H1 (cell line): ENCODE measurements around the gene HS3ST3B1. TPM values are rescaled to one million over a fixed set of nuclear protein-coding genes. Genes with fewer than 3 reads are reported as not detected.
A peak's percentile ranks its signal among the peaks of the same experiment; 100 is the strongest.

Experiments used
- CTCF ChIA-PET: fragments of 300-600 bp; sonication (Branson Sonifier 250); formaldehyde crosslinking; loops from one replicate; lab custom pipeline; 2021; ENCODE audit not compliant: partially characterized antibody; lab: Charles Lee
- POLR2A ChIA-PET: fragments of 300-600 bp; sonication (Branson Sonifier 250); formaldehyde crosslinking; loops from one replicate; lab custom pipeline; 2021; ENCODE audit warnings: inconsistent platforms; ENCODE audit not compliant: partially characterized antibody; lab: Charles Lee
- DNase-seq, 2 experiments: peaks; one replicate each; pipeline versions ENCODE4 v3.0.0 to v3.0.0-alpha.2; 2010 to 2022; ENCODE audit warnings: low spot score in 2 of 2, low read depth in 1 of 2, mixed read lengths in 1 of 2
- FAIRE-seq: peaks from 2 replicates; lab custom pipeline; 2011; peaks lifted over from hg19 to GRCh38; lab: Jason Lieb, UNC
- H2AFZ ChIP-seq: 2 replicates; pipeline ENCODE4 v1.8.1; 2012; ENCODE audit warnings: low read length, inconsistent platforms
- H2AK5ac ChIP-seq: 2 replicates; pipeline ENCODE4 v1.6.1; 2013; ENCODE audit warnings: low read depth, low read length
- H2BK120ac ChIP-seq: replicated peaks from 2 replicates; pipeline ENCODE3; 2013; ENCODE audit warnings: low read depth, low read length, inconsistent platforms
- H2BK12ac ChIP-seq: 2 replicates; pipeline ENCODE4 v1.6.1; 2013; ENCODE audit warnings: low read depth, low read length
- H2BK15ac ChIP-seq: 2 replicates; pipeline ENCODE4 v1.6.1; 2013; ENCODE audit warnings: low read length
- H2BK20ac ChIP-seq: 2 replicates; pipeline ENCODE4 v1.6.1; 2013; ENCODE audit warnings: low read length
- H2BK5ac ChIP-seq: 2 replicates; pipeline ENCODE4 v1.6.1; 2013; ENCODE audit warnings: low read depth, low read length
- H3K14ac ChIP-seq: 2 replicates; pipeline ENCODE4 v1.6.1; 2013; ENCODE audit warnings: inconsistent platforms; ENCODE audit not compliant: insufficient read length
- H3K18ac ChIP-seq: 2 replicates; pipeline ENCODE4 v1.6.1; 2013; ENCODE audit warnings: low read length; ENCODE audit errors: extremely low read depth
- H3K23ac ChIP-seq: 2 replicates; pipeline ENCODE4 v1.6.1; 2013; ENCODE audit warnings: inconsistent platforms; ENCODE audit not compliant: insufficient read length
- H3K23me2 ChIP-seq: 2 replicates; pipeline ENCODE4 v1.6.1; 2013; ENCODE audit warnings: low read depth, low read length
- H3K27ac ChIP-seq: 2 replicates; pipeline ENCODE4 v1.6.1; 2011; ENCODE audit warnings: low read depth, low read length, inconsistent platforms
- H3K27me3 ChIP-seq, 4 experiments: replicated peaks in 1 of 4; 1 replicate in 1 of 4; 2 replicates in 3 of 4; pipeline versions ENCODE4 v1.6.1 to v1.8.1; 2011 to 2013; ENCODE audit warnings: low read length in 3 of 4, mild to moderate bottlenecking in 3 of 4, inconsistent platforms in 2 of 4, mixed read lengths in 2 of 4, moderate library complexity in 1 of 4; ENCODE audit not compliant: control insufficient read depth in 3 of 4, insufficient read depth in 3 of 4; ENCODE audit errors: extremely low read depth in 1 of 4
- H3K36me3 ChIP-seq, 4 experiments: 2 replicates each; pipeline versions ENCODE4 v1.6.1 to v1.8.1; 2011 to 2013; ENCODE audit warnings: mild to moderate bottlenecking in 4 of 4, low read length in 3 of 4, moderate library complexity in 2 of 4, control low read depth in 1 of 4, inconsistent platforms in 1 of 4; ENCODE audit not compliant: insufficient read depth in 4 of 4, control insufficient read depth in 2 of 4
- H3K4ac ChIP-seq: replicated peaks from 2 replicates; pipeline ENCODE3; 2013; ENCODE audit warnings: low read length, low read depth, mixed read lengths, inconsistent platforms; ENCODE audit not compliant: insufficient read length
- H3K4me1 ChIP-seq, 4 experiments: replicated peaks in 1 of 4; 1 replicate in 1 of 4; 2 replicates in 3 of 4; pipeline versions ENCODE4 v1.6.1 to v1.8.1; 2011 to 2013; ENCODE audit warnings: low read length in 3 of 4, inconsistent platforms in 2 of 4, mixed read lengths in 1 of 4; ENCODE audit not compliant: insufficient read depth in 4 of 4, control insufficient read depth in 3 of 4
- H3K4me2 ChIP-seq, 2 experiments: 2 replicates each; pipeline versions ENCODE4 v1.6.1 to v1.8.1; 2011 to 2013; ENCODE audit warnings: low read depth in 2 of 2, low read length in 2 of 2, control low read depth in 1 of 2, inconsistent platforms in 1 of 2, mild to moderate bottlenecking in 1 of 2; ENCODE audit not compliant: insufficient read depth in 1 of 2
- H3K4me3 ChIP-seq, 4 experiments: fragments of 200-600, 300-600 bp in 1 of 4; sonication (generic), shearing (Covaris generic), sonication (Bioruptor Twin) in 1 of 4; 2 replicates each; pipeline versions ENCODE4 v1.5.1 to v1.8.1; 2011 to 2016; ENCODE audit warnings: low read length in 4 of 4, low read depth in 3 of 4, control low read depth in 2 of 4, inconsistent platforms in 2 of 4, mild to moderate bottlenecking in 2 of 4, mixed read lengths in 1 of 4, moderate library complexity in 1 of 4; ENCODE audit not compliant: insufficient read depth in 2 of 4; ENCODE audit errors: extremely low read depth in 1 of 4
- H3K56ac ChIP-seq: replicated peaks from 2 replicates; pipeline ENCODE3; 2013; ENCODE audit warnings: low read depth, mild to moderate bottlenecking, mixed read lengths, low read length, inconsistent platforms; ENCODE audit not compliant: insufficient read length
- H3K79me1 ChIP-seq: 2 replicates; pipeline ENCODE4 v1.6.1; 2013; ENCODE audit warnings: low read depth, low read length, control low read depth
- H3K79me2 ChIP-seq, 2 experiments: 2 replicates each; pipeline versions ENCODE4 v1.6.1 to v1.8.1; 2012 to 2013; ENCODE audit warnings: low read length in 2 of 2, mild to moderate bottlenecking in 2 of 2, inconsistent platforms in 1 of 2; ENCODE audit not compliant: insufficient read depth in 2 of 2, control insufficient read depth in 1 of 2
- H3K9ac ChIP-seq, 4 experiments: replicated peaks in 1 of 4; 1 replicate in 1 of 4; 2 replicates in 3 of 4; pipeline versions ENCODE4 v1.6.1 to v1.8.1; 2011 to 2013; ENCODE audit warnings: low read depth in 3 of 4, low read length in 3 of 4, control low read depth in 2 of 4, mild to moderate bottlenecking in 2 of 4, moderate library complexity in 2 of 4, inconsistent platforms in 1 of 4; ENCODE audit errors: extremely low read depth in 1 of 4
- H3K9me3 ChIP-seq, 2 experiments: 2 replicates each; pipeline versions ENCODE4 v1.6.1 to v1.8.1; 2012 to 2013; ENCODE audit warnings: mild to moderate bottlenecking in 2 of 2, moderate library complexity in 2 of 2, control low read depth in 1 of 2, inconsistent platforms in 1 of 2, low read depth in 1 of 2, low read length in 1 of 2, mixed read lengths in 1 of 2; ENCODE audit not compliant: insufficient read depth in 2 of 2
- H4K20me1 ChIP-seq, 2 experiments: replicated peaks in 1 of 2; 2 replicates each; pipeline versions ENCODE3 to v1.8.1; 2011 to 2013; ENCODE audit warnings: inconsistent platforms in 2 of 2, low read length in 2 of 2, mild to moderate bottlenecking in 1 of 2; ENCODE audit not compliant: insufficient read depth in 2 of 2, control insufficient read depth in 1 of 2
- H4K5ac ChIP-seq: 2 replicates; pipeline ENCODE4 v1.6.1; 2013; ENCODE audit warnings: low read length, low read depth, mixed read lengths, inconsistent platforms; ENCODE audit not compliant: insufficient read length
- H4K8ac ChIP-seq: 2 replicates; pipeline ENCODE4 v1.8.0; 2013; ENCODE audit warnings: mild to moderate bottlenecking, moderate library complexity, low read length, inconsistent platforms; ENCODE audit not compliant: insufficient read depth; ENCODE audit errors: extremely low read depth
- H4K91ac ChIP-seq: replicated peaks from 2 replicates; pipeline ENCODE3; 2013; ENCODE audit warnings: low read length, mixed read lengths, inconsistent platforms; ENCODE audit not compliant: insufficient read length
- BRCA1 ChIP-seq: IDR thresholded peaks from 2 replicates; pipeline ENCODE4 v1.6.1; 2012; ENCODE audit warnings: low read depth, low read length, improper control_type of control experiment
- CBX8 ChIP-seq: fragments of 300-800, 300-1000 bp; sonication (generic); IDR thresholded peaks from 2 replicates; pipeline ENCODE4 v1.7.1; 2016; ENCODE audit warnings: low read depth, low read length, borderline replicate concordance
- CHD1 ChIP-seq: IDR thresholded peaks from 2 replicates; pipeline ENCODE4 v1.6.1; 2012; ENCODE audit warnings: low read depth, low read length, improper control_type of control experiment
- CHD2 ChIP-seq: IDR thresholded peaks from 2 replicates; pipeline ENCODE4 v1.6.1; 2012; ENCODE audit warnings: low read length, improper control_type of control experiment
- FOSL1 ChIP-seq: IDR thresholded peaks from 2 replicates; pipeline ENCODE4 v1.6.1; 2011; ENCODE audit warnings: mild to moderate bottlenecking, low read depth, low read length, moderate library complexity; ENCODE audit not compliant: insufficient read depth
- HDAC6 ChIP-seq: IDR thresholded peaks from one replicate; pipeline ENCODE4 v1.7.1; 2012; ENCODE audit warnings: low read depth, mild to moderate bottlenecking, inconsistent platforms, low read length, moderate library complexity
- KDM4A ChIP-seq: IDR thresholded peaks from one replicate; pipeline ENCODE4 v1.7.1; 2012; ENCODE audit warnings: low read depth, mild to moderate bottlenecking, moderate library complexity, low read length, inconsistent platforms; ENCODE audit not compliant: severe bottlenecking
- NRF1 ChIP-seq: IDR thresholded peaks from 2 replicates; pipeline ENCODE4 v1.6.1; 2011; ENCODE audit warnings: mild to moderate bottlenecking, low read depth, low read length, improper control_type of control experiment
- SIX5 ChIP-seq: IDR thresholded peaks from 2 replicates; pipeline ENCODE4 v1.6.1; 2011; ENCODE audit warnings: mild to moderate bottlenecking, low read depth, low read length
- SP1 ChIP-seq: IDR thresholded peaks from 2 replicates; pipeline ENCODE4 v1.6.1; 2011; ENCODE audit warnings: low read depth, low read length
- YY1 ChIP-seq: IDR thresholded peaks from 2 replicates; pipeline ENCODE4 v1.6.1; 2011; ENCODE audit warnings: low read depth, mild to moderate bottlenecking, low read length
- WGBS, 2 experiments: shearing (Covaris generic) in 1 of 2; methylation state at CpG; one replicate each; pipeline versions ENCODE4 v1.1.6 to v1.1.7; 2013 to 2015; ENCODE audit warnings: low lambda C conversion rate in 2 of 2, mixed read lengths in 2 of 2, inconsistent platforms in 1 of 2, low coverage in 1 of 2, missing lambda C conversion rate in 1 of 2; ENCODE audit not compliant: insufficient replicate concordance in 2 of 2, insufficient coverage in 1 of 2, insufficient read length in 1 of 2; ENCODE audit errors: extremely low coverage in 1 of 2, missing lambda C conversion rate in 1 of 2; 5-methylcytosine and 5-hydroxymethylcytosine counted together
- polyA plus RNA-seq, 7 experiments: library from polyadenylated mRNA; depleted of rRNA in 3 of 7; stranded (reverse) in 5 of 7; unstranded in 2 of 7; fragments of >200 nt in 5 of 7; fragments of 200-250 nt in 2 of 7; gene quantifications; 1 replicate in 5 of 7; 2 replicates in 1 of 7; 4 replicates in 1 of 7; pipeline versions ENCODE4 v1.2.1 to v1.2.3, GENCODE V29; 2011 to 2013; ENCODE audit warnings: missing spikeins in 2 of 7, mixed read lengths in 2 of 7
- total RNA-seq: library from RNA; stranded (reverse); fragmentation: NEBNext Ultra II Directional; extraction: Animal tissue kit (Norgen Biotek cat#: 25700); gene quantifications from 2 replicates; pipeline ENCODE4 v1.2.1, GENCODE V29; 2021

The HS3ST3B1 gene
- total and polyA plus RNA-seq, 2 of the 8 experiments (the other 6 are each of a cell fraction or from before 2014, with no cell fraction given): 4.7 to 14.4 TPM

DNA sequence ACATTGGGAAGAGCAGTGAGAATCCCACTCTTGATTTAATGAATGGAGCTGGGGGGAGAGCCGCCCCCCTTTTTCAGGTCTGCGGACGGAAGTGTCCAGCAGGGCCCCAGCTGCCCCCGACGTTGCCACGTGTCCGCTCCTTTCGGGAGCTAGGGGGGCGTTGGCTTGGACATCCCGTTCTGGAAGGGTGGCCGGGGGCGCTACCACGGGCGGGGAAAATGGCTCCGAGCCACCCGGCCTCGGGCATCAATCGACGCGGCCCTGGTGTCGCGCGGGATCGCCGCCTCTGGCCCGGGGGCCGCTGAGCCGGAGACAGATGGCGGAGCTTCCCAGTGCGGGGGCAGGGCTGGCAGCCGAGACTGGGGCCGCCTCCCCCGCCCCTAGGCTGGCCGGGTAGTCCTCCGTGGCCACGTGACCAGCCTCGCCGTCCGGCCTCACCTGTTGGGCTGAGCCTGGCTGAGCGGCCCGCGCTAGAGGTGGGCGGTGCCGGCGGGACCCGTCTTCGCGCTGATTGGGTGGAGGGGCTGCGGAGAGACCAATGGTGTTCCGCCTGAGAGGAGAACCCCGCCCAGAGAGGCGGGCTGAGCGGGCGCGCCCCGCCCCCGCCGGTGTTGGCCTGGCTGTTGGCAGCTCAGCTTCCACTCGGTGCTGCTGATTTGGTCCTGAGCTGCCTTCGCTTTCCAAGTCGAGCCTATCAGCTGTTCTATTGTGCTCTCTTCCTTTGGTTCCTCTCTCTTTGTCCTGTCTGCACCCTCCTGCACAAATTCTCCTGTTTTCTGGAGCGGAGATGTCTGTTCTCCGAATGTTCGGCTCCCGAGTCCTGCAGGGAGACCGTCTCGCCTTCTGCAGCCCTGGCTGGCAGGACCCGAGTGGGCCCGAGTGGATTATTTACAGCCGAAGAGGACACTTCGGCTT lies 8.3 kb downstream of the HS3ST3B1 start:
- peaks cover 0 to 75% of the 10 kb centered on the region in 2 experiments; a peak in 2 of 4 replicates for H3K79me2 ChIP-seq
- H3K4me1 ChIP-seq: peaks cover 11 to 40% (median 19%) of the 10 kb centered on the region in 4 experiments
- no peak overlapping the region for H2AK5ac ChIP-seq
- peak overlapping the region; percentile 88 for H4K91ac ChIP-seq
- peak overlapping the region; percentile 66; the same call in 1 of the 2 replicates for H3K18ac ChIP-seq
- ChIA-PET POLR2A (interaction anchor here (0.5 to 2.4 kb wide), 11 partner anchors 8 to 1072 kb away, joined by 3 to 22 read pairs (median 3); partner anchors contain the start of gene HS3ST3B1), CTCF (interaction anchor here (1.0 kb wide), 2 partner anchors 12 to 32 kb away, joined by 3 to 5 read pairs; no protein-coding TSS in a partner anchor)
- peak overlapping the region; percentile 78; the same call in 1 of the 2 replicates for H3K27ac ChIP-seq
- H2BK12ac ChIP-seq: peak overlapping the region; percentile 62; the same call in 1 of the 2 replicates
- H2BK5ac ChIP-seq: peak overlapping the region; percentile 53; the same call in 1 of the 2 replicates
- peak overlapping the region; percentile 95 to 99 for H3K4me2 ChIP-seq
- DNase-seq (peak; percentile 97 to 99), FAIRE-seq (peak; percentile 72)
- H3K4ac ChIP-seq: no peak overlapping the region
- H2AFZ ChIP-seq: no peak overlapping the region; the same call in 1 of the 2 replicates
- H3K9ac ChIP-seq: peak overlapping the region; percentile 43 to 61 (median 54); a peak in 6 of 7 replicates
- peaks cover 17% of the 10 kb centered on the region for H3K23me2 ChIP-seq
- H2BK15ac ChIP-seq: no peak overlapping the region
- H3K79me1 ChIP-seq: peaks cover 2% of the 10 kb centered on the region; the same call in 1 of the 2 replicates
- WGBS, 2 experiments: 2% methylated on average over 39 of the region's 71 CpGs; no CpG with 5 or more reads in 1 of the 2 experiments
- H3K4me3 ChIP-seq: peak overlapping the region; percentile 55 to 81 (median 70)
- H3K23ac ChIP-seq: no peak overlapping the region
- H3K56ac ChIP-seq: no peak overlapping the region
- H3K27me3 ChIP-seq: peaks cover 0 to 11% (median 8%) of the 10 kb centered on the region in 4 experiments; a peak in 6 of 7 replicates
- H4K8ac ChIP-seq: peak overlapping the region; percentile 95
- H2BK20ac ChIP-seq: no peak overlapping the region
- peak overlapping the region; percentile 5 for H4K5ac ChIP-seq
- no peak overlapping the region for H2BK120ac ChIP-seq
- peaks cover 2 to 6% of the 10 kb centered on the region in 2 experiments for H4K20me1 ChIP-seq
- no peak overlapping the region for H3K14ac ChIP-seq
- H3K9me3 ChIP-seq: no peaks in the 10 kb centered on the region
- no peaks in the 10 kb centered on the region; a peak in 1 of 8 replicates for H3K36me3 ChIP-seq
- peak; percentile 48; the same call in 1 of the 2 replicates for TF ChIP-seq CHD2
- TF ChIP-seq CBX8: no peak
- TF ChIP-seq NRF1: no peak
- no peak for TF ChIP-seq SIX5
- no peak for TF ChIP-seq BRCA1
- TF ChIP-seq KDM4A: peak; percentile 56
- TF ChIP-seq SP1: peak; percentile 85
- TF ChIP-seq YY1: peak; percentile 78
- no peak for TF ChIP-seq FOSL1
- TF ChIP-seq CHD1: no peak
- TF ChIP-seq HDAC6: no peak
